Activated T-helper 1 cell treated with anti-CD3 and anti-CD28 coated beads, Interleukin-2, amount 50 U/mL, for 16 hours (primary cell): ENCODE data around the gene CCDC126.
"Not testable (repeated sequence)": the region's sequence is repeated elsewhere in the genome, so short reads cannot be mapped to it uniquely, and the experiment has no call there.

Experiments
- DNase-seq, 2 donors: peaks; one replicate each; pipeline ENCODE4 v3.0.0-alpha.2; 2020; ENCODE audit warnings: low read depth in 1 of 2, low spot score in 1 of 2

CCDC126 gene

GRCh38 chr7:23597094-23598091, at the start of gene CCDC126:
Gene CCDC126 (plus strand): TSS chr7:23597382. CDS start chr7:23611316, 13,934 bp downstream.
- DNase-seq: peak; percentile 55 to 70

- no peak for DNase-seq
Measured at GRCh38 chr7:23547662-23548061, 49.5 kb upstream of the CCDC126 start.

GRCh38 chr7:23558303-23558702, 38.9 kb upstream of the CCDC126 start:
- DNase-seq: no peak

- DNase-seq: peak; percentile 13 to 42
Measured at GRCh38 chr7:23570592-23571200, 26.5 kb upstream of the CCDC126 start.

- not testable (repeated sequence) for DNase-seq
Measured at GRCh38 chr7:23581975-23582374, 15.2 kb upstream of the CCDC126 start.

GRCh38 chr7:23585304-23585703, 11.9 kb upstream of the CCDC126 start:
- DNase-seq: not testable (repeated sequence)

GRCh38 chr7:23586159-23586558, 11.0 kb upstream of the CCDC126 start:
- DNase-seq: no peak

- no peak for DNase-seq
Measured at GRCh38 chr7:23590529-23590928, 6.7 kb upstream of the CCDC126 start.

GRCh38 chr7:23593706-23594105, 3.5 kb upstream of the CCDC126 start:
- no peak for DNase-seq

GRCh38 chr7:23594879-23595604, 2.1 kb upstream of the CCDC126 start:
- DNase-seq: peak in 1 of 2 donors; percentile 4

GRCh38 chr7:23598296-23598695, 1.1 kb downstream of the CCDC126 start:
- DNase-seq: no peak

GRCh38 chr7:23600236-23600635, 3.1 kb downstream of the CCDC126 start:
- DNase-seq: no peak

GRCh38 chr7:23603632-23604295, 6.6 kb downstream of the CCDC126 start:
- no peak for DNase-seq

GRCh38 chr7:23604296-23604640, 7.1 kb downstream of the CCDC126 start:
- no peak for DNase-seq

- no peak for DNase-seq
Measured at GRCh38 chr7:23607130-23607529, 9.9 kb downstream of the CCDC126 start.

- DNase-seq: no peak
Measured at GRCh38 chr7:23607866-23608265, 10.7 kb downstream of the CCDC126 start.

- DNase-seq: no peak
Measured at GRCh38 chr7:23615331-23615730, 18.1 kb downstream of the CCDC126 start.

- DNase-seq: no peak
Measured at GRCh38 chr7:23616593-23616992, 19.4 kb downstream of the CCDC126 start.

GRCh38 chr7:23617482-23617881, 20.3 kb downstream of the CCDC126 start:
- DNase-seq: no peak

GRCh38 chr7:23618241-23618640, 21.1 kb downstream of the CCDC126 start:
- no peak for DNase-seq

GRCh38 chr7:23619141-23619540, 22.0 kb downstream of the CCDC126 start:
- no peak for DNase-seq
